ENCODE measurements around the gene SNRPF. TPM values are rescaled to one million over a fixed set of nuclear protein-coding genes. Genes with fewer than 3 reads are reported as not detected.
"Not testable (repeated sequence)": the region's sequence is repeated elsewhere in the genome, so short reads cannot be mapped to it uniquely, and the experiment has no call there.

SNRPF gene
- 10 to 100 TPM in 1 of 4 donors, 1 to 10 TPM in 3; 4.9 to 14.7 (median 7.9) TPM for total RNA-seq

DNA sequence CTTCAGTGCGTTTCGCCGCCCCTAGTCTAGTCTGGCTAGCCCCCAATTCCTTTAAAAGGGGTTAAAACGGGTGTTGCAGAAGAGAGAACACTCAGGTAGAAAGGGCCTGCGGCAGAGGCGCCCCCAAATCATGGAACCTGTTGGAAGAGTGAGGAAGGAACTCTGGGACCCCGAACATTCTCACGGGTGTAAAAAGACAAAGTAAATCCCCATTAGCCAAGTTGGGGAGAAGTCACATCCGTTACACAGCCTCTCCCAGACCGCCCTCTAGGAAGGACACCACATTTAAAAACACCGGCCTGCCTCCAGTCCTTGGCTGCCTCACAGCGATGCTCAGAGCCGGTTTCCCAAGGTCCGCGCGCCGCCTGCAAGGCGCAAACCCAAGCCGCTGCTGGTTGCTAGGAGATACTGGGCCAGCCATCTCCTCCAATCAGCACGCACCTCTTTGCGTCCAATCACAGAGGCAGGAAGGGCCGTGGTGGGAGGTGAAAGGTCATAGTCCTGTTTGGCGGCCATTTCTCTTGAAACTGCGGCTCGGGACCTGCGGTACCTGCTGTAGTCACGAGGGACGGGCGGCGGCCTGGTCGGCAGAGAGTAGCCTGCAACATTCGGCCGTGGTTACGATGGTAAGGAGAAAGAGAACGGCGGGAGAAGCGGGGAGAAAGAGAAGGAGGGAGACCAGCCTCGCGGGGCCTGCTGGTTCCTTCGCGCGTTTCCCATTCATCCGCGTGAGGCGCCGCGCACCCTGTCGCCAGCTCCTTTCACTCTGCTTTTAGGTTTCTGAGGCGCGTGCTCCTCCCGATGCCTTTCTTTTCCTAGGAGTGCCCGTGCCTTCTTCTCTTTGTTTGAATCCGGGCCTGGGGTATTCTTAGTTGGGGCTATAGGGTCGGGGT, at the start of gene SNRPF:
SNRPF (plus strand) TSS at position 502 of the 893 bp plus-strand sequence; CDS start at position 624, 122 bp downstream.
- TF ChIP-seq, protein P1, sequence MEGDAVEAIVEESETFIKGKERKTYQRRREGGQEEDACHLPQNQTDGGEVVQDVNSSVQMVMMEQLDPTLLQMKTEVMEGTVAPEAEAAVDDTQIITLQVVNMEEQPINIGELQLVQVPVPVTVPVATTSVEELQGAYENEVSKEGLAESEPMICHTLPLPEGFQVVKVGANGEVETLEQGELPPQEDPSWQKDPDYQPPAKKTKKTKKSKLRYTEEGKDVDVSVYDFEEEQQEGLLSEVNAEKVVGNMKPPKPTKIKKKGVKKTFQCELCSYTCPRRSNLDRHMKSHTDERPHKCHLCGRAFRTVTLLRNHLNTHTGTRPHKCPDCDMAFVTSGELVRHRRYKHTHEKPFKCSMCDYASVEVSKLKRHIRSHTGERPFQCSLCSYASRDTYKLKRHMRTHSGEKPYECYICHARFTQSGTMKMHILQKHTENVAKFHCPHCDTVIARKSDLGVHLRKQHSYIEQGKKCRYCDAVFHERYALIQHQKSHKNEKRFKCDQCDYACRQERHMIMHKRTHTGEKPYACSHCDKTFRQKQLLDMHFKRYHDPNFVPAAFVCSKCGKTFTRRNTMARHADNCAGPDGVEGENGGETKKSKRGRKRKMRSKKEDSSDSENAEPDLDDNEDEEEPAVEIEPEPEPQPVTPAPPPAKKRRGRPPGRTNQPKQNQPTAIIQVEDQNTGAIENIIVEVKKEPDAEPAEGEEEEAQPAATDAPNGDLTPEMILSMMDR (IDR thresholded peaks at IDR 0.05): no peak
- peak; percentile 98 for ATAC-seq (ENCODE audit: low FRiP score)

GRCh38 chr12:95809000-95809680, 49.6 kb upstream of the SNRPF start:
- DNase-seq (ENCODE audit: low spot score) (no peak), ATAC-seq (ENCODE audit: low FRiP score) (no peak)
- TF ChIP-seq, protein P1 (IDR thresholded peaks at IDR 0.05): no peak

More for the DNA sequence above, at the start of gene SNRPF:
- DNase-seq (ENCODE audit: low spot score): peak; percentile 86

GRCh38 chr12:95810411-95810810, 48.3 kb upstream of the SNRPF start:
- TF ChIP-seq, protein P1 (IDR thresholded peaks at IDR 0.05): no peak
- no peak for ATAC-seq (ENCODE audit: low FRiP score)
- no peak for DNase-seq (ENCODE audit: low spot score)

DNA sequence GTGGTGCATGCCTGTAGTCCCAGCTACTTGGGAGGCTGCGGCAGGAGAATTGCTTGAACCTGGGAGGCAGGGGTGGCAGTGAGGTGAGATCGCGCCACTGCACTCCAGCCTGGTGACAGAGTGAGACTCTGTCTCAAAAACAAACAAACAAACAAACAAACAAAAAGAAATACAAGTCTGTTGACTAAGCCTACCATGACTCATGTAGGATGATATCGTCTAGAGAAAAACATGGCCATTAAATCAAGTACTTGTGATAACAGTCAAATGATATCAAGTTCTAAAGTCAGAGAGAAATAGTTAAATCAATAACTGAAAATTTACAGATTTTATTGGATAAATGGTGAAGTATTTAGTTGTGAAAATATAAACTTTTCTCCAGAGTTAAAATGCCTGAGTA, 46.6 kb upstream of the SNRPF start:
- not testable (repeated sequence) for DNase-seq (ENCODE audit: low spot score); ATAC-seq (ENCODE audit: low FRiP score)

DNA sequence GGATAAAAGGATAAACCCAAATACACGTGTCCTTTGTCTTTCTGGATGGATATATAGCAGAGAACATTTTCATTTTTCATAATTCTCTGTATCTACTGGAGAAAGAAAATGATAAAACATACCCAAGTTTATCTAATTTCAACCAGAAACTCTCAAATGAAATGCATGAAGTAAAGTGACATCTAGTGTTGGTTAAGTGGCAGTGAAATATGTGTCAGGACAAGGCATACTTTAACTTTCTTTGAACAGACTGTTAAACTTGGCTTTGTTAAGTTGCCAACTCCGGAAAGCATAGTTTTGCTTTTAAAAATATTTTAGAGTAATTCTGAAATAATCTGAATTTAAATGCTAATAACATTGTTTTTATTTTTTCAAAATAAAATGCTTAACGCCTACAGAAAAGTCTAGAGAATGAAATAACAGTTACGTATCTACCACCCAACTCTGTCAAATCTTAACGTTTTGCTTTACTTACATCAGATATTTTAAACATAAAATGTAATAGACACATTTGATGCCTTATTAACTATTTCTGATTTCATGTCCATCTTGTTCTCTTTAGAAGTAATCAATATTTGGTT, 43.0 kb upstream of the SNRPF start:
- TF ChIP-seq, protein P1 (IDR thresholded peaks at IDR 0.05): no peak
- ATAC-seq (ENCODE audit: low FRiP score) (no peak), DNase-seq (ENCODE audit: low spot score) (no peak)

DNA sequence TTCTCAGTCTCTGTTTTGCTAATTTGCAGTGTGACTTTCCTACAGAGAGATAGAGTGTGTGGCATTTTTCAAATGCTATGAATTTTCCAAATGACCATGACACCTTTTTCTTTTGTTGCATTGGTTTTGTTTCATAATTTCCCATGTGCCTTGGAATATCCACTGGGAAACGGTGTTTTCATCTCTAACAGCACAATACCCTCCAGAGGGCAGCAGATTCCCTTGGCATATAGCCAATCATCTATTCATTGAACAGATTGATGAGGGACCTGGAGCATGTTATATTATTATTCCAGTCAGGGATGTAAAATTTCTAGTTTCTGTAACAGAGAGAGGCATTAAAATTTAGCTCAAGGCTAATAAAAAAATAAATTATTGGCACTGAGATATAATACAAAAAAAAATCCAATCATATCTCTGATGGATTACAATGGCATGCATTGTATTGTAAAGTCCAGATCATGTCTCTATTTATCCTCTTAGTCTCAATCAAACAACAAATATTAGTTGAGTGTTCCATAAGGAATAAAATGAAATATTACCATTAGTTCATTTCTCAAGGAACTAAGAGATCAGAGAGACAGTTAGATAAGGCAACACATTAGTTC, 38.6 kb upstream of the SNRPF start:
- TF ChIP-seq, protein P1 (IDR thresholded peaks at IDR 0.05): no peak
- DNase-seq (ENCODE audit: low spot score): peak; percentile 27
- ATAC-seq (ENCODE audit: low FRiP score): no peak

GRCh38 chr12:95829395-95829794, 29.4 kb upstream of the SNRPF start:
- no peak for ATAC-seq (ENCODE audit: low FRiP score)
- TF ChIP-seq, protein P1 (IDR thresholded peaks at IDR 0.05): no peak
- no peak for DNase-seq (ENCODE audit: low spot score)
